GM23338 (cell line): ENCODE data around the gene EMD. TPM values are rescaled to one million over a fixed set of nuclear protein-coding genes. Genes with fewer than 3 reads are reported as not detected.

ENCODE experiments used
- ATAC-seq: fragments of 200-7000 bp; cut with Tn5 transposase; 3 replicates; pipeline ENCODE4 v1.9.1; 2020
- DNase-seq: peaks from one replicate; pipeline ENCODE4 v3.0.0-alpha.2; 2015; ENCODE audit warnings: low spot score
- H2AFZ ChIP-seq: fragments of 200-600 bp; sonication (generic); 2 replicates; pipeline ENCODE4 v1.8.0; 2016; ENCODE audit warnings: antibody characterized with exemption, mild to moderate bottlenecking, moderate library complexity
- H3F3A ChIP-seq: fragments of 200-600 bp; sonication (generic); replicated peaks from 2 replicates; pipeline ENCODE4 v1.8.0; 2017; ENCODE audit warnings: antibody characterized with exemption, mixed run types, low read depth
- H3K27ac ChIP-seq: fragments of 200-600 bp; sonication (generic); 2 replicates; pipeline ENCODE4 v1.6.1; 2016; ENCODE audit warnings: low read depth
- H3K27me3 ChIP-seq: fragments of 200-600 bp; sonication (generic); 2 replicates; pipeline ENCODE4 v1.8.0; 2016; ENCODE audit warnings: mild to moderate bottlenecking, mixed run types, moderate library complexity; ENCODE audit not compliant: insufficient read depth
- H3K36me3 ChIP-seq: fragments of 200-600 bp; sonication (generic); 2 replicates; pipeline ENCODE4 v1.8.0; 2016; ENCODE audit warnings: mild to moderate bottlenecking; ENCODE audit not compliant: insufficient read depth
- H3K4me1 ChIP-seq: fragments of 200-600 bp; sonication (generic); 2 replicates; pipeline ENCODE4 v1.8.0; 2016; ENCODE audit warnings: mild to moderate bottlenecking, moderate library complexity; ENCODE audit not compliant: insufficient read depth
- H3K4me2 ChIP-seq: fragments of 200-600 bp; sonication (generic); 2 replicates; pipeline ENCODE4 v1.7.1; 2017; ENCODE audit warnings: mixed run types
- H3K4me3 ChIP-seq: fragments of 200-600 bp; sonication (generic); 2 replicates; pipeline ENCODE4 v1.6.1; 2016; ENCODE audit warnings: mixed run types
- H3K79me2 ChIP-seq: fragments of 200-600 bp; sonication (generic); replicated peaks from 2 replicates; pipeline ENCODE4 v1.8.0; 2017; ENCODE audit warnings: mild to moderate bottlenecking; ENCODE audit not compliant: insufficient read depth
- H3K9me2 ChIP-seq: fragments of 200-600 bp; sonication (generic); 2 replicates; pipeline ENCODE4 v1.8.0; 2017; ENCODE audit not compliant: insufficient read depth
- H4K20me1 ChIP-seq: fragments of 200-600 bp; sonication (generic); replicated peaks from 2 replicates; pipeline ENCODE4 v1.8.0; 2017; ENCODE audit warnings: mild to moderate bottlenecking; ENCODE audit not compliant: insufficient read depth
- H3K27ac Mint-ChIP-seq: 2 replicates; pipeline ENCODE4 v1.8.0; 2020; ENCODE audit warnings: inconsistent platforms, mild to moderate bottlenecking, moderate library complexity, mixed read lengths
- H3K27me3 Mint-ChIP-seq: 3 replicates; pipeline ENCODE4 v1.8.0; 2022; ENCODE audit warnings: low read depth, mild to moderate bottlenecking, moderate library complexity, mixed read lengths, inconsistent platforms; ENCODE audit not compliant: insufficient read depth, poor library complexity
- H3K36me3 Mint-ChIP-seq: 3 replicates; pipeline ENCODE4 v1.8.0; 2021; ENCODE audit warnings: low read depth, mild to moderate bottlenecking, inconsistent platforms, moderate library complexity, mixed read lengths
- H3K4me1 Mint-ChIP-seq: 3 replicates; pipeline ENCODE4 v1.8.0; 2020; ENCODE audit warnings: mild to moderate bottlenecking, inconsistent platforms, mixed read lengths
- H3K4me3 Mint-ChIP-seq: 3 replicates; pipeline ENCODE4 v1.8.0; 2021; ENCODE audit warnings: moderate library complexity, mild to moderate bottlenecking, inconsistent platforms, mixed read lengths
- H3K9me3 Mint-ChIP-seq: 3 replicates; pipeline ENCODE4 v1.8.0; 2020; ENCODE audit warnings: moderate library complexity, mild to moderate bottlenecking, inconsistent platforms, mixed read lengths
- CREB1 ChIP-seq: fragments of 250-450 bp; sonication (Bioruptor Pico); IDR thresholded peaks from 2 replicates; pipeline ENCODE4 v1.5.0; 2020; ENCODE audit warnings: low read depth, mild to moderate bottlenecking, moderate library complexity
- CTCF ChIP-seq, 2 experiments: fragments of 200-600 bp in 1 of 2; sonication (generic) in 1 of 2; conservative IDR thresholded peaks; 2 replicates each; pipeline versions ENCODE4 v1.5.1 to v1.6.1; 2016 to 2017; ENCODE audit warnings: antibody characterized with exemption in 2 of 2, low read depth in 2 of 2, mild to moderate bottlenecking in 2 of 2, moderate library complexity in 1 of 2
- EZH2 ChIP-seq: fragments of 200-600 bp; sonication (generic); IDR thresholded peaks from one replicate; pipeline ENCODE4 v1.8.0; 2017; ENCODE audit warnings: antibody characterized with exemption, mild to moderate bottlenecking, low read depth; ENCODE audit not compliant: unreplicated experiment
- EZH2phosphoT487 ChIP-seq: fragments of 200-600 bp; sonication (generic); IDR thresholded peaks from one replicate; pipeline ENCODE4 v1.8.1; 2018; ENCODE audit warnings: antibody characterized with exemption; ENCODE audit not compliant: unreplicated experiment
- JUNB ChIP-seq: IDR thresholded peaks from one replicate; pipeline ENCODE4 v1.6.1; 2016; ENCODE audit warnings: antibody characterized with exemption; ENCODE audit not compliant: unreplicated experiment
- NANOG ChIP-seq: IDR thresholded peaks from 2 replicates; pipeline ENCODE4 v1.6.1; 2016; ENCODE audit warnings: antibody characterized with exemption, borderline replicate concordance
- POLR2AphosphoS5 ChIP-seq: IDR thresholded peaks from 2 replicates; pipeline ENCODE4 v1.6.1; 2016; ENCODE audit warnings: antibody characterized with exemption, low read depth
- STAT1 ChIP-seq: IDR thresholded peaks from one replicate; pipeline ENCODE4 v1.6.1; 2016; ENCODE audit warnings: antibody characterized with exemption; ENCODE audit not compliant: unreplicated experiment
- ZNF114 ChIP-seq: fragments of 250-450 bp; sonication (Bioruptor Pico); IDR thresholded peaks from 2 replicates; pipeline ENCODE4 v1.5.0; 2020; ENCODE audit warnings: mild to moderate bottlenecking, moderate library complexity
- ZNF331 ChIP-seq: fragments of 250-450 bp; sonication (Bioruptor Pico); IDR thresholded peaks from 2 replicates; pipeline ENCODE4 v1.5.0; 2020; ENCODE audit warnings: low read depth, mild to moderate bottlenecking, moderate library complexity
- polyA plus RNA-seq: library from polyadenylated mRNA; unstranded; fragments of >200 nt; fragmentation: Nextera tagmentation; extraction: Ambion mirVana; gene quantifications from 2 replicates; pipeline ENCODE4 v1.2.1, GENCODE V29; 2016
- total RNA-seq: library from RNA; depleted of rRNA; stranded (reverse); fragments of >200 nt; shearing (Covaris generic); gene quantifications from 2 replicates; pipeline ENCODE4 v1.2.3, GENCODE V29; 2014
- TF ChIP-seq, protein P1 (sequence below): fragments of 250-450 bp; sonication (Bioruptor Pico); IDR thresholded peaks from 2 replicates; pipeline ENCODE4 v1.5.0; 2020; ENCODE audit warnings: mild to moderate bottlenecking, moderate library complexity
- TF ChIP-seq, protein P2 (sequence below): IDR thresholded peaks from one replicate; pipeline ENCODE4 v1.6.1; 2018; ENCODE audit warnings: antibody characterized with exemption; ENCODE audit not compliant: unreplicated experiment
- TF ChIP-seq, protein P3 (sequence below): IDR thresholded peaks from 2 replicates; pipeline ENCODE4 v1.6.1; 2016; ENCODE audit warnings: antibody characterized with exemption

The EMD gene
- total and polyA plus RNA-seq, 2 experiments from 2014 or later: 74.2 to 78.6 TPM

DNA sequence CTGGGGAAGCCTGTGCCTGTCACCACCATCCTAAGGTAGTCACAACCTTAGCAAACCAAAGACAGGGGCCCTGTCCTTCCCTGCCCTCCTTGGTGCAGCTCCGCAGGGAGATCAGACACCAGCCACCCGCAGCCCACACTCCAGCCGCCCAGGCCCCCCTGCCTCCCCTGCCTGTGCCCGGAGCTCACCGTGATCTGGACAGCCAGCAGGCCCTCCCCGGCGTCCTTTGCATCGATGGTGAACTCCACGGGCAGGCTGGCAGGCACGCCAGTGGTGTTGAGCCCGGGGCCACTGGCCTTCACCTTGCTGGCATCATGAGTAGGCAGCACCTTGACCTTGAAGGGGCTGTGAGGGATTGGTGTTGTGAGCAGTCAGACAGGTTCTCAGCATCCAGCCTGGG, 21.1 kb upstream of the EMD start:
- Histone ChIP-seq H3K36me3 (peaks cover 22% of the 10 kb centered on the region), H3F3A (peaks cover 6% of the 10 kb centered on the region), H3K27ac (no peak overlapping the region), H3K9me2 (no peaks in the 10 kb centered on the region), H3K4me1 (no peaks in the 10 kb centered on the region), H2AFZ (no peak overlapping the region), H3K4me2 (no peak overlapping the region), H3K79me2 (0 out of 2 replicates have a peak, but pooled peaks cover 6% of the 10 kb centered on the region), H4K20me1 (no peaks in the 10 kb centered on the region), H3K27me3 (no peaks in the 10 kb centered on the region), H3K4me3 (no peak overlapping the region)
- ATAC-seq (no peak), DNase-seq (no peak)
- peaks cover 77% of the 10 kb centered on the region for H3K36me3 Mint-ChIP-seq
- H3K9me3 Mint-ChIP-seq: no peaks in the 10 kb centered on the region; the same call in 2 of the 3 replicates
- H3K27me3 Mint-ChIP-seq: peaks cover 5% of the 10 kb centered on the region
- no peak overlapping the region for H3K4me3 Mint-ChIP-seq
- no peak overlapping the region for H3K27ac Mint-ChIP-seq
- TF ChIP-seq EZH2: no peak
- TF ChIP-seq, protein P1, sequence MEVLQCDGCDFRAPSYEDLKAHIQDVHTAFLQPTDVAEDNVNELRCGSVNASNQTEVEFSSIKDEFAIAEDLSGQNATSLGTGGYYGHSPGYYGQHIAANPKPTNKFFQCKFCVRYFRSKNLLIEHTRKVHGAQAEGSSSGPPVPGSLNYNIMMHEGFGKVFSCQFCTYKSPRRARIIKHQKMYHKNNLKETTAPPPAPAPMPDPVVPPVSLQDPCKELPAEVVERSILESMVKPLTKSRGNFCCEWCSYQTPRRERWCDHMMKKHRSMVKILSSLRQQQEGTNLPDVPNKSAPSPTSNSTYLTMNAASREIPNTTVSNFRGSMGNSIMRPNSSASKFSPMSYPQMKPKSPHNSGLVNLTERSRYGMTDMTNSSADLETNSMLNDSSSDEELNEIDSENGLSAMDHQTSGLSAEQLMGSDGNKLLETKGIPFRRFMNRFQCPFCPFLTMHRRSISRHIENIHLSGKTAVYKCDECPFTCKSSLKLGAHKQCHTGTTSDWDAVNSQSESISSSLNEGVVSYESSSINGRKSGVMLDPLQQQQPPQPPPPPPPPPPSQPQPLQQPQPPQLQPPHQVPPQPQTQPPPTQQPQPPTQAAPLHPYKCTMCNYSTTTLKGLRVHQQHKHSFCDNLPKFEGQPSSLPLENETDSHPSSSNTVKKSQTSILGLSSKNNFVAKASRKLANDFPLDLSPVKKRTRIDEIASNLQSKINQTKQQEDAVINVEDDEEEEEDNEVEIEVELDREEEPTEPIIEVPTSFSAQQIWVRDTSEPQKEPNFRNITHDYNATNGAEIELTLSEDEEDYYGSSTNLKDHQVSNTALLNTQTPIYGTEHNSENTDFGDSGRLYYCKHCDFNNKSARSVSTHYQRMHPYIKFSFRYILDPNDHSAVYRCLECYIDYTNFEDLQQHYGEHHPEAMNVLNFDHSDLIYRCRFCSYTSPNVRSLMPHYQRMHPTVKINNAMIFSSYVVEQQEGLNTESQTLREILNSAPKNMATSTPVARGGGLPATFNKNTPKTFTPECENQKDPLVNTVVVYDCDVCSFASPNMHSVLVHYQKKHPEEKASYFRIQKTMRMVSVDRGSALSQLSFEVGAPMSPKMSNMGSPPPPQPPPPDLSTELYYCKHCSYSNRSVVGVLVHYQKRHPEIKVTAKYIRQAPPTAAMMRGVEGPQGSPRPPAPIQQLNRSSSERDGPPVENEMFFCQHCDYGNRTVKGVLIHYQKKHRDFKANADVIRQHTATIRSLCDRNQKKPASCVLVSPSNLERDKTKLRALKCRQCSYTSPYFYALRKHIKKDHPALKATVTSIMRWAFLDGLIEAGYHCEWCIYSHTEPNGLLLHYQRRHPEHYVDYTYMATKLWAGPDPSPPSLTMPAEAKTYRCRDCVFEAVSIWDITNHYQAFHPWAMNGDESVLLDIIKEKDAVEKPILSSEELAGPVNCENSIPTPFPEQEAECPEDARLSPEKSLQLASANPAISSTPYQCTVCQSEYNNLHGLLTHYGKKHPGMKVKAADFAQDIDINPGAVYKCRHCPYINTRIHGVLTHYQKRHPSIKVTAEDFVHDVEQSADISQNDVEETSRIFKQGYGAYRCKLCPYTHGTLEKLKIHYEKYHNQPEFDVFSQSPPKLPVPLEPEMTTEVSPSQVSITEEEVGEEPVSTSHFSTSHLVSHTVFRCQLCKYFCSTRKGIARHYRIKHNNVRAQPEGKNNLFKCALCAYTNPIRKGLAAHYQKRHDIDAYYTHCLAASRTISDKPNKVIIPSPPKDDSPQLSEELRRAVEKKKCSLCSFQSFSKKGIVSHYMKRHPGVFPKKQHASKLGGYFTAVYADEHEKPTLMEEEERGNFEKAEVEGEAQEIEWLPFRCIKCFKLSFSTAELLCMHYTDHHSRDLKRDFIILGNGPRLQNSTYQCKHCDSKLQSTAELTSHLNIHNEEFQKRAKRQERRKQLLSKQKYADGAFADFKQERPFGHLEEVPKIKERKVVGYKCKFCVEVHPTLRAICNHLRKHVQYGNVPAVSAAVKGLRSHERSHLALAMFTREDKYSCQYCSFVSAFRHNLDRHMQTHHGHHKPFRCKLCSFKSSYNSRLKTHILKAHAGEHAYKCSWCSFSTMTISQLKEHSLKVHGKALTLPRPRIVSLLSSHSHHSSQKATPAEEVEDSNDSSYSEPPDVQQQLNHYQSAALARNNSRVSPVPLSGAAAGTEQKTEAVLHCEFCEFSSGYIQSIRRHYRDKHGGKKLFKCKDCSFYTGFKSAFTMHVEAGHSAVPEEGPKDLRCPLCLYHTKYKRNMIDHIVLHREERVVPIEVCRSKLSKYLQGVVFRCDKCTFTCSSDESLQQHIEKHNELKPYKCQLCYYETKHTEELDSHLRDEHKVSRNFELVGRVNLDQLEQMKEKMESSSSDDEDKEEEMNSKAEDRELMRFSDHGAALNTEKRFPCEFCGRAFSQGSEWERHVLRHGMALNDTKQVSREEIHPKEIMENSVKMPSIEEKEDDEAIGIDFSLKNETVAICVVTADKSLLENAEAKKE (CRISPR knock-in tag): no peak
- no peak for TF ChIP-seq EZH2phosphoT487
- no peak for TF ChIP-seq POLR2AphosphoS5
- TF ChIP-seq CTCF (conservative IDR thresholded peaks at IDR 0.05; ENCODE audit: low read depth in 2 of 2): no peak
- TF ChIP-seq ZNF331 (CRISPR knock-in tag): no peak
- TF ChIP-seq CREB1 (CRISPR knock-in tag): no peak
- TF ChIP-seq, protein P2, sequence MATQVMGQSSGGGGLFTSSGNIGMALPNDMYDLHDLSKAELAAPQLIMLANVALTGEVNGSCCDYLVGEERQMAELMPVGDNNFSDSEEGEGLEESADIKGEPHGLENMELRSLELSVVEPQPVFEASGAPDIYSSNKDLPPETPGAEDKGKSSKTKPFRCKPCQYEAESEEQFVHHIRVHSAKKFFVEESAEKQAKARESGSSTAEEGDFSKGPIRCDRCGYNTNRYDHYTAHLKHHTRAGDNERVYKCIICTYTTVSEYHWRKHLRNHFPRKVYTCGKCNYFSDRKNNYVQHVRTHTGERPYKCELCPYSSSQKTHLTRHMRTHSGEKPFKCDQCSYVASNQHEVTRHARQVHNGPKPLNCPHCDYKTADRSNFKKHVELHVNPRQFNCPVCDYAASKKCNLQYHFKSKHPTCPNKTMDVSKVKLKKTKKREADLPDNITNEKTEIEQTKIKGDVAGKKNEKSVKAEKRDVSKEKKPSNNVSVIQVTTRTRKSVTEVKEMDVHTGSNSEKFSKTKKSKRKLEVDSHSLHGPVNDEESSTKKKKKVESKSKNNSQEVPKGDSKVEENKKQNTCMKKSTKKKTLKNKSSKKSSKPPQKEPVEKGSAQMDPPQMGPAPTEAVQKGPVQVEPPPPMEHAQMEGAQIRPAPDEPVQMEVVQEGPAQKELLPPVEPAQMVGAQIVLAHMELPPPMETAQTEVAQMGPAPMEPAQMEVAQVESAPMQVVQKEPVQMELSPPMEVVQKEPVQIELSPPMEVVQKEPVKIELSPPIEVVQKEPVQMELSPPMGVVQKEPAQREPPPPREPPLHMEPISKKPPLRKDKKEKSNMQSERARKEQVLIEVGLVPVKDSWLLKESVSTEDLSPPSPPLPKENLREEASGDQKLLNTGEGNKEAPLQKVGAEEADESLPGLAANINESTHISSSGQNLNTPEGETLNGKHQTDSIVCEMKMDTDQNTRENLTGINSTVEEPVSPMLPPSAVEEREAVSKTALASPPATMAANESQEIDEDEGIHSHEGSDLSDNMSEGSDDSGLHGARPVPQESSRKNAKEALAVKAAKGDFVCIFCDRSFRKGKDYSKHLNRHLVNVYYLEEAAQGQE: no peak
- no peak for TF ChIP-seq NANOG
- TF ChIP-seq, protein P3, sequence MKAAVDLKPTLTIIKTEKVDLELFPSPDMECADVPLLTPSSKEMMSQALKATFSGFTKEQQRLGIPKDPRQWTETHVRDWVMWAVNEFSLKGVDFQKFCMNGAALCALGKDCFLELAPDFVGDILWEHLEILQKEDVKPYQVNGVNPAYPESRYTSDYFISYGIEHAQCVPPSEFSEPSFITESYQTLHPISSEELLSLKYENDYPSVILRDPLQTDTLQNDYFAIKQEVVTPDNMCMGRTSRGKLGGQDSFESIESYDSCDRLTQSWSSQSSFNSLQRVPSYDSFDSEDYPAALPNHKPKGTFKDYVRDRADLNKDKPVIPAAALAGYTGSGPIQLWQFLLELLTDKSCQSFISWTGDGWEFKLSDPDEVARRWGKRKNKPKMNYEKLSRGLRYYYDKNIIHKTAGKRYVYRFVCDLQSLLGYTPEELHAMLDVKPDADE: no peak
- TF ChIP-seq ZNF114 (CRISPR knock-in tag): no peak
- TF ChIP-seq JUNB: no peak
- no peak for TF ChIP-seq STAT1
- no peaks in the 10 kb centered on the region; the same call in 2 of the 3 replicates for H3K4me1 Mint-ChIP-seq
